HepG2 (cell line): ENCODE measurements around the gene GSDME. TPM values are rescaled to one million over a fixed set of nuclear protein-coding genes. Genes with fewer than 3 reads are reported as not detected.

Source experiments
- ATAC-seq: fragments of 200-7000 bp; cut with Tn5 transposase; 3 replicates; pipeline ENCODE4 v1.9.1; 2020; ENCODE audit warnings: mild to moderate bottlenecking, moderate library complexity
- BruUV-seq: library from RNA; stranded (reverse); fragments of 400-500 nt; replicated peaks from 2 replicates; lab custom pipeline; 2021; lab: Mats Ljungman, UMichigan
- CTCF ChIA-PET: fragments of 300-600 bp; formaldehyde crosslinking; extraction: SDS; loops from one replicate; lab custom pipeline; 2021; ENCODE audit warnings: low total read pairs, inconsistent platforms, low intra/inter-chr PET ratio; lab: Yijun Ruan, JAX
- POLR2A ChIA-PET: fragments of 350-600 bp; sonication (Branson Sonifier 250); formaldehyde crosslinking; loops from one replicate; lab custom pipeline; 2020; ENCODE audit warnings: antibody characterized with exemption, inconsistent platforms; lab: Yijun Ruan, JAX
- DNase-seq: peaks from one replicate; pipeline ENCODE4 v3.0.0-alpha.2; 2015; ENCODE audit warnings: low spot score
- FAIRE-seq: peaks from 3 replicates; lab custom pipeline; 2011; peaks lifted over from hg19 to GRCh38; lab: Jason Lieb, UNC
- H2AFZ ChIP-seq: one replicate; pipeline ENCODE4 v1.6.1; 2011; ENCODE audit warnings: low read length, inconsistent platforms
- H3K27ac ChIP-seq: fragments of 300-600 bp; 3 replicates; pipeline ENCODE4 v1.8.0; 2011; ENCODE audit warnings: mixed run types, mild to moderate bottlenecking, mixed read lengths, low read length, inconsistent platforms; ENCODE audit not compliant: insufficient read depth; ENCODE audit errors: extremely low read length
- H3K27me3 ChIP-seq, 2 experiments: fragments of 200-600 bp in 1 of 2; 2 replicates in 1 of 2; 3 replicates in 1 of 2; pipeline versions ENCODE4 v1.6.0 to v1.8.0; 2011; ENCODE audit warnings: low read length in 2 of 2, mild to moderate bottlenecking in 2 of 2, moderate library complexity in 2 of 2, inconsistent platforms in 1 of 2; ENCODE audit not compliant: insufficient read depth in 2 of 2, control insufficient read depth in 1 of 2
- H3K36me3 ChIP-seq, 2 experiments: fragments of 200-600 bp in 1 of 2; replicated peaks in 1 of 2; 2 replicates in 1 of 2; 3 replicates in 1 of 2; pipeline versions ENCODE4 v1.5.1 to v1.8.0; 2011; ENCODE audit warnings: low read length in 2 of 2, inconsistent platforms in 1 of 2; ENCODE audit not compliant: insufficient read depth in 2 of 2, control insufficient read depth in 1 of 2
- H3K4me1 ChIP-seq: 2 replicates; pipeline ENCODE4 v1.5.1; 2012; ENCODE audit warnings: low read length, inconsistent platforms; ENCODE audit not compliant: insufficient read depth
- H3K4me2 ChIP-seq: 2 replicates; pipeline ENCODE4 v1.6.0; 2011; ENCODE audit warnings: low read depth, low read length, inconsistent platforms
- H3K4me3 ChIP-seq, 3 experiments: fragments of 200-600 bp in 1 of 3; sonication (generic), shearing (Covaris generic) in 1 of 3; replicated peaks in 1 of 3; 2 replicates each; pipeline ENCODE4 v1.5.1; 2011 to 2016; ENCODE audit warnings: low read length in 3 of 3, inconsistent platforms in 2 of 3, low read depth in 2 of 3, mild to moderate bottlenecking in 2 of 3, control low read depth in 1 of 3, mixed read lengths in 1 of 3; ENCODE audit not compliant: insufficient read depth in 1 of 3
- H3K79me2 ChIP-seq: one replicate; pipeline ENCODE4 v1.6.1; 2011; ENCODE audit warnings: low read length, inconsistent platforms; ENCODE audit not compliant: insufficient read depth
- H3K9ac ChIP-seq: 2 replicates; pipeline ENCODE4 v1.6.0; 2011; ENCODE audit warnings: mild to moderate bottlenecking, low read depth, low read length, inconsistent platforms; ENCODE audit not compliant: insufficient read depth
- H3K9me3 ChIP-seq: 2 replicates; pipeline ENCODE4 v1.5.1; 2012; ENCODE audit warnings: mild to moderate bottlenecking, low read length
- H4K20me1 ChIP-seq: 2 replicates; pipeline ENCODE4 v1.6.0; 2011; ENCODE audit warnings: inconsistent platforms, mild to moderate bottlenecking, low read length, moderate library complexity; ENCODE audit not compliant: insufficient read depth
- AFF4 ChIP-seq: sonication (generic); formaldehyde crosslinking; IDR thresholded peaks from 2 replicates; pipeline ENCODE4 v1.4.0; 2020; ENCODE audit warnings: missing genetic modification reagents
- HIVEP1 ChIP-seq: sonication (generic); formaldehyde crosslinking; IDR thresholded peaks from 2 replicates; pipeline ENCODE4 v1.4.0; 2020; ENCODE audit warnings: mild to moderate bottlenecking, missing genetic modification reagents
- KLF13 ChIP-seq: sonication (generic); formaldehyde crosslinking; IDR thresholded peaks from 2 replicates; pipeline ENCODE4 v1.4.0; 2020; ENCODE audit warnings: mild to moderate bottlenecking, missing genetic modification reagents
- NBN ChIP-seq: fragments of 450-650 bp; conservative IDR thresholded peaks from 2 replicates; pipeline ENCODE4 v1.6.1; 2017
- NFE2L1 ChIP-seq: sonication (generic); formaldehyde crosslinking; IDR thresholded peaks from 2 replicates; pipeline ENCODE4 v1.4.0; 2020; ENCODE audit warnings: missing genetic modification reagents, mild to moderate bottlenecking, borderline replicate concordance
- NFIC ChIP-seq: IDR thresholded peaks from 2 replicates; pipeline ENCODE4 v1.6.1; 2012; ENCODE audit warnings: mild to moderate bottlenecking, low read length, inconsistent platforms
- NKX3-1 ChIP-seq: sonication (generic); formaldehyde crosslinking; IDR thresholded peaks from 2 replicates; pipeline ENCODE4 v1.5.0; 2020; ENCODE audit warnings: missing genetic modification reagents
- NR1H2 ChIP-seq: sonication (generic); formaldehyde crosslinking; IDR thresholded peaks from 2 replicates; pipeline ENCODE4 v1.8.1; 2022; ENCODE audit warnings: low read depth, missing genetic modification reagents, borderline replicate concordance
- NR3C1 ChIP-seq: sonication (generic); formaldehyde crosslinking; IDR thresholded peaks from 2 replicates; pipeline ENCODE4 v1.4.0; 2020; ENCODE audit warnings: missing genetic modification reagents
- PHB2 ChIP-seq: fragments of 450-650 bp; IDR thresholded peaks from 2 replicates; pipeline ENCODE4 v1.6.1; 2018; ENCODE audit not compliant: partially characterized antibody
- PHF8 ChIP-seq: sonication (generic); formaldehyde crosslinking; IDR thresholded peaks from 2 replicates; pipeline ENCODE4 v1.5.0; 2020; ENCODE audit warnings: missing genetic modification reagents
- RBM22 ChIP-seq: fragments of 200-400 bp; formaldehyde crosslinking; optimal IDR thresholded peaks from 2 replicates; pipeline ENCODE3; 2017; ENCODE audit warnings: mild to moderate bottlenecking, low read length, moderate library complexity
- RNF219 ChIP-seq: sonication (generic); formaldehyde crosslinking; IDR thresholded peaks from 2 replicates; pipeline ENCODE4 v1.5.0; 2020; ENCODE audit warnings: mild to moderate bottlenecking, missing genetic modification reagents
- ZKSCAN8 ChIP-seq: IDR thresholded peaks from 2 replicates; pipeline ENCODE4 v1.6.1; 2016; ENCODE audit warnings: borderline replicate concordance, missing genetic modification reagents, missing compliant biosample characterization
- ZNF101 ChIP-seq: sonication (generic); formaldehyde crosslinking; IDR thresholded peaks from 2 replicates; pipeline ENCODE4 v1.4.0; 2020; ENCODE audit warnings: mild to moderate bottlenecking, low read depth, missing genetic modification reagents, borderline replicate concordance
- ZNF180 ChIP-seq: sonication (generic); formaldehyde crosslinking; IDR thresholded peaks from 2 replicates; pipeline ENCODE4 v1.4.0; 2020; ENCODE audit warnings: low read depth, missing genetic modification reagents, borderline replicate concordance
- ZNF335 ChIP-seq: sonication (generic); formaldehyde crosslinking; IDR thresholded peaks from 2 replicates; pipeline ENCODE4 v1.4.0; 2020; ENCODE audit warnings: missing genetic modification reagents
- ZSCAN22 ChIP-seq: sonication (generic); formaldehyde crosslinking; IDR thresholded peaks from 2 replicates; pipeline ENCODE4 v1.4.0; 2020; ENCODE audit warnings: mild to moderate bottlenecking, missing genetic modification reagents
- WGBS: methylation state at CpG from one replicate; pipeline ENCODE4 v1.1.6; 2017; ENCODE audit warnings: low lambda C conversion rate; 5-methylcytosine and 5-hydroxymethylcytosine counted together
- in situ Hi-C: cut with HindIII; loops from 2 replicates; pipeline ENCODE4 v1.10.0; 2017; ENCODE audit warnings: low pct_unique_long_range_greater_than_20kb; ENCODE audit not compliant: extremely low pct_ligation_motif_present
- intact Hi-C: fragments of 100-400 bp; cut with micrococcal nuclease; formaldehyde crosslinking; loops from one replicate; pipeline ENCODE4 v1.10.0; 2022; ENCODE audit not compliant: unreplicated experiment
- polyA plus RNA-seq, 8 experiments: library from polyadenylated mRNA; depleted of rRNA in 3 of 8; stranded (reverse) in 7 of 8; unstranded in 1 of 8; fragments of >200 nt; fragmentation: Illumina TruSeq in 4 of 8; extraction: Trizol in 4 of 8; gene quantifications; 2 replicates each; pipeline versions ENCODE4 v1.2.1 to v1.2.3, GENCODE V29; 2011 to 2016; ENCODE audit warnings: low read depth in 4 of 8, missing spikeins in 1 of 8, mixed read lengths in 1 of 8; ENCODE audit not compliant: insufficient read depth in 1 of 8
- total RNA-seq, 5 experiments: library from RNA; depleted of rRNA; stranded (reverse); fragments of >200 nt; fragmentation: Illumina TruSeq; extraction: Trizol; gene quantifications; 2 replicates each; pipeline ENCODE4 v1.2.3, GENCODE V29; 2016; ENCODE audit warnings: low read depth in 1 of 5

Gene GSDME
- total and polyA plus RNA-seq, 2 of the 13 experiments (the other 11 are each of a cell fraction or from before 2014, with no cell fraction given): 19.2 to 28.2 TPM

GRCh38 chr7:24729365-24730017, 27.8 kb downstream of the GSDME start (continued):
- no peak for TF ChIP-seq NFIC
- TF ChIP-seq NKX3-1 (CRISPR knock-in tag): no peak
- no peak for TF ChIP-seq NFE2L1 (CRISPR knock-in tag)

DNA sequence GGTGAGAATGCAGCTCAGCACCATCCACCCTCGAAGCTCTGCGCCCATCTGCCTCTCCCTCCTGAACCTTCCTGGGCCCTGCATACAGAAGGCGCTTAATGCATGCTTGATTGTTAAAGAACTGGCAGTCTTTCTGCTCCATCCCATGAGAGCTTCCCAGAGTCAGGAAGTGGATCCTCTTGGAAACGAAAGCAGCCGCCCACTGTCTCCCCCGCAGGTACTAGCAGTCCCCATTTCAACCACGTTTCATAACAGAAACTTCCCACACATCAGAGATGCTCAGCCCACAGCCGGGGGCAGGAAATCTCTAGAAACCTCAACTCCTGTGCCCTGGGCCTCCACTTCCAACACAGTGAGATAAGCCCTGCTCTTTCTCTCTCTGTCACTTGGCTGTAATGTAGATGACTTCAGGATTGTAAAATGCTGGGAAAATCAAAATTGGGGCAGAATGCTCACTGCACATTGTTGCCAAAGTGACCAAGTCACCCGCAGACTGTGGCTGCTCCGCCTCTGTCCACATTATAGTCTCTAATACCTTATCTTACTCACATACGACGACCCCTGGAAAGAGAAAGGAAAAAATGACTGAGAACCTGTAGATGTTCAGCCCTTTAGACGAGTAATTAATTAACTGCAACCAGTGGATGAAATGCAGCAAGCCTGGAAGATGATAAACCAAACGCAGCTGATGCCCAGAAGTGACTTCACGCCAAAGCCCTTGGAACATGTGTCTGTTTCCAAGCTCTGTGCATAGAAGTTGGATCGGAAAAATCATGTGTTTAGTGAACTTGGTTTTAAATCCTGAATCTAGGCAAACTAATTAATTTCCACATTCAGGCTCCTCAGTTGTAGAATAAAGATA, 28.5 kb downstream of the GSDME start:
- no peaks in the 10 kb centered on the region for H3K79me2 ChIP-seq
- no peak for FAIRE-seq
- TF ChIP-seq RBM22 (no peak), NR3C1 (CRISPR knock-in tag) (no peak), ZNF335 (CRISPR knock-in tag) (no peak), PHF8 (no peak), ZKSCAN8 (CRISPR knock-in tag) (no peak), ZSCAN22 (CRISPR knock-in tag) (no peak), ZNF101 (CRISPR knock-in tag) (no peak), ZNF180 (CRISPR knock-in tag) (no peak), NBN (no peak), NR1H2 (CRISPR knock-in tag) (no peak), KLF13 (no peak), AFF4 (no peak), RNF219 (CRISPR knock-in tag) (no peak), PHB2 (no peak), HIVEP1 (CRISPR knock-in tag) (no peak)

More for the DNA sequence above, 28.5 kb downstream of the GSDME start:
- no peaks in the 10 kb centered on the region for H3K27me3 ChIP-seq
- peaks cover 14% of the 10 kb centered on the region for H3K4me1 ChIP-seq
- CTCF ChIA-PET: no interaction called here
- intact Hi-C loops (no loop called here), in situ Hi-C loops (no loop called here)
- DNase-seq (no peak), ATAC-seq (no peak)
- H3K4me2 ChIP-seq: no peak overlapping the region
- H2AFZ ChIP-seq: no peak overlapping the region
- POLR2A ChIA-PET: no interaction called here
- H3K36me3 ChIP-seq: no peaks in the 10 kb centered on the region; a peak in 1 of 5 replicates
- BruUV-seq: no TSS peak
- H3K9ac ChIP-seq: no peak overlapping the region
- H3K9me3 ChIP-seq: no peaks in the 10 kb centered on the region
- WGBS: 96% methylated on average over 15 of the region's 16 CpGs
- no peak overlapping the region for H3K27ac ChIP-seq
- H3K4me3 ChIP-seq: no peak overlapping the region
- no peaks in the 10 kb centered on the region for H4K20me1 ChIP-seq
